HG02798 (cell line): ENCODE data around the gene MRPS12.
"Not testable (repeated sequence)": the region's sequence is repeated elsewhere in the genome, so short reads cannot be mapped to it uniquely, and the experiment has no call there.

ENCODE experiments used
- ATAC-seq: cut with Tn5 transposase; IDR thresholded peaks from one replicate; pipeline ENCODE4 v1.9.1; 2021; ENCODE audit warnings: mild to moderate bottlenecking; ENCODE audit not compliant: unreplicated experiment, poor library complexity

The MRPS12 gene

DNA sequence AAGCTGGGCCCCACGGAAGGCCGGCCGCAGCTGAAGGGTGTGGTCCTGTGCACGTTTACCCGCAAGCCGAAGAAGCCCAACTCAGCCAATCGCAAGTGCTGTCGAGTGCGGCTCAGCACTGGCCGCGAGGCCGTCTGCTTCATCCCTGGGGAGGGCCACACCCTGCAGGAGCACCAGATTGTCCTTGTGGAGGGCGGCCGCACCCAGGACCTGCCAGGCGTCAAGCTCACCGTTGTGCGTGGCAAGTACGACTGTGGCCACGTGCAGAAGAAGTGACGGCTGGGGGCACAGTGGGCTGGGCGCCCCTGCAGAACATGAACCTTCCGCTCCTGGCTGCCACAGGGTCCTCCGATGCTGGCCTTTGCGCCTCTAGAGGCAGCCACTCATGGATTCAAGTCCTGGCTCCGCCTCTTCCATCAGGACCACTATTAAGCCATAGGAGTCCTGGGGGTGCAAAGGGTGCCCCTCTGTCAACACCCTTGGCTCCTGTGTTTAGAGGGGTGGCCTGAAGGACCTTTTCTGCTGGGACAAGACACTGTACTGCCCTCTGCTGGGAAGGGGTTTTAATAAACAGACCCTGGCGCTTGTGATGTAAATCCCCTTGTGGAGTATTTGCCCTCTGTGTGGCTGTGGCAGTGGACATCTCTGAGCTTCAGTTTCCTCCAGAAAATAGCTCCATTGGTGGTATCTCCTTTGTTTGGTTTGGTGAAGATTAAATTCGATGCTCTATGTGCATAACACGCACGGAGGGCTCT, 1.9 kb downstream of the MRPS12 start:
- no peak for ATAC-seq

DNA sequence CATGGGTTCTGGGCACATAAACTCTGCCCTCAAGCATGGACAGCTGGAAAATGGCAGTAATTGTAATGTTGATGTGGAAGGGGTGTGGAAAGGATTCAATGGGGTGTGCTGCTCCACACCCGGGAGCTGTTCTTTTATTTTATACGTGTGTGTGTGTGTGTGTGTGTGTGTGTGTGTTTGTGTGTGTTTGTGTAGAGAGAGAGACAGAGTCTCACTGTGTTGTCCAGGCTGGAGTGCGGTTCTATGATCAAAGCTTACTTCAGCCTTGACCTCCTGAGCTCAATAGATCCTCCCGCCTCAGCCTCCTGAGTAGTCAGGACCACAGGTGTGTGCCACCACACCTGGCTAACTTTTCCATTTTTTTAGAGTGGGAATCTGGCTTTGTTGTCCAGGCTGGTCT, 2.8 kb downstream of the MRPS12 start:
- ATAC-seq = no peak

DNA sequence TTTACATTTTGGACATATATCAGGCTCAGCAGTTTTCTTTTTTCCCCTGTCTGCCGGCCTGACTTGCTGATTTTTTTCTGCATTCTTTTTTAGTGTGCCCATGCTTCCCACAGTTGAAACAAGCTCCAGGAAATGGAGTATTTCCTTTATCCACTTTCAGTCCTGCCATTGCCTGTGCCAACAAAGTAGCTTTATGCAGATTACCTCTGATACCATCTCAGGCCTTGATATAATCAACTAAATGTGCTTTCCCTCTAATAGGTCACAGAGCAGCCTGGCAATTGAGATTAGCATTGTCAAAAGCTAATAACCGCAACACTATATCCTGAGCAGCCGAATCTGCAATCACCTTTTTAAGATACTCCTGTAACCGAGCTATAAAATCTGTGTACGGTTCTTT, 9.2 kb downstream of the MRPS12 start:
- no peak for ATAC-seq

DNA sequence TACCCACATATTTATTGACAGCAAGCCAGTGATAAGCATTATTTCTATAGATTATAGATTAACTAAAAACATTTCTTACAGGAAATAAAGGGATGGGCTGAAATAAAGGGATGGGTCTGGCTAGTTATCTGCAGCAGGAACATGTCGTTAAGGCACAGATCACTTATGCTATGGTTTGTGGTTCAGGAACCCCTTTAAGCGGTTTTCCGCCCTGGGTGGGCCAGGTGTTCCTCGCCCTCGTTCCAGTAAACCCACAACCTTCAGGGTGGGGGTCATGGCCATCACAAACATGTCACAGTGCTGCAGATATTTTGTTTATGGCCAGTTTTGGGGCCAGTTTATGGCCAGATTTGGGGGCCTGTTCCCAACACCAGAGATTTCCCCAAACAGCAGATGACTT, 10.7 kb downstream of the MRPS12 start:
- ATAC-seq = not testable (repeated sequence)

DNA sequence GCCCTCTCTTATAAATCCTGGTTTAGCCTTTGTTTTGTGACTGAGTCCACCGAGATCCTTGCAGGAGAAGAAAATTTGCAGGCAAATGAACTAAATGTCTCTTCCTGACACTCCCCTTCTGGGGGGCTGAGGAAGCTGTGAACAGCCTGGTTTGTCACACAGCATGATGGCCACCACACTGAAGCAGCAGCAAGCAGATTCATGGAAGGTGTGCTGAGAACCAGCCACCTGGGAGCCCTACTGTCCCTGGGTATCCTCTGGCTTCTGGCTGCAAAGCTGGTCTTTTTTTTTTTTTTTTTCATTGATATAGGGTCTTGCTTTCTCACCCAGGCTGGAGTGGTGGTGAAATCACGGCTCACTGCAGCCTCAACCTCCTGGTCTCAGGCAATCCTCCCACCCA, 11.2 kb downstream of the MRPS12 start:
- no peak for ATAC-seq

DNA sequence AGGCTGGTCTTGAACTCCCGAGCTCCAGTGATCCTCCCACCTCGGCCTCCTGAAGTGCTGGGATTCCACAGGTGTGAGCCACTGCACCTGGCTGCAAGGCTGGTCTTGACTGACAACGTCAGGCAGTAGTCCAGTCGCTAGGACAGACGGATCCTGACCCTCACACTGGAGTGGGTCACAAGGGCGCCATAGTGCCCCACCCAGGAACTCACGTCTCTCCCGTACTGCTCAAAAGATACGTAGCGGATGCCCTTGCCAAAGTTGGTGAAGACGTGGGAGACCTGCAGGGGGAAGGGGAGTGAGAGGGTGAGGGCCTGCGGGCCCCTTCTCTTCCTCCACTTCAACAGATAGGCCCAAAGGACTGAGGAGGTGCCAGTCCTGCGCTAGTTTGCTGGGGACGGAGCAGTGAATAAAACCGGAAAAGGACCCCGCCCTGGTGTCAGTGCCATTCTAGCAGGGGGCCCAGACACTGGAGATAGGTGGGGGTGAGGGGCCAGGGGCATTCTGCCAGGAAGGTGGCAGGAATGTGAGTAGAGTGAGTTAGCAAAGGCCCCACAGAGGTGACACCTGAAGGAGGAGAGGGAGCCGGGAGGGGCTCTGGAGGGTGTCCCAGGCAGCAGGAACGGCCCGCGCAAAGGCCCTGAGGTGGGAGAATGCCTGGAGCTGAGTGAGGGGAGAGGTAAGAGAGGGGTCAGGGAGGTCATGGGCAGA, 11.9 kb downstream of the MRPS12 start:
- ATAC-seq = no peak

DNA sequence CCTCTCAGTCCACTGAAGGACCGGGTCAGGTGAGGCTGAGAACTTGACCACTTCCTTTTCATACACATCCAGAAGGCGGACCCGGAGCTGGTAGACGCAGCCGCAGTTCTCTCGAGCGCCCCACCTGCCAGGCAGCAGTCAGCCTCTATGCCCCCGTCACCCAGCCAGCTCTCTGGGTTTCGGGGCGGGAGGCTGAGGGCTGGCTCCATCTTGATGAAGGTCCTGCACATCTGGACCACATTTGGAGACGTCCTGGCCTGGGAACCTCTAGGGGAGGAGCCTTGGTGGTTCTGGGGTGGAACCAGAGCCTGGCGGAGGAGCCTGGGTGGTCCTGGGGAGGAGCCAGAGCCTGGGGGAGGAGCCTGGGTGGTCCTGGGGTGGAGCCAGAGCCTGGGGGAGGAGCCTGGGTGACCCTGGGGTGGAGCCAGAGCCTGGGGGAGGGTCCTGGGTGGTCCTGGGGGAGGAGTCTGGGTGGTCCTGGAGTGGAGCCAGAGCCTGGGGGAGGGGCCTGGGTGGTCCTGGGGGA, 14.3 kb downstream of the MRPS12 start:
- ATAC-seq = no peak

DNA sequence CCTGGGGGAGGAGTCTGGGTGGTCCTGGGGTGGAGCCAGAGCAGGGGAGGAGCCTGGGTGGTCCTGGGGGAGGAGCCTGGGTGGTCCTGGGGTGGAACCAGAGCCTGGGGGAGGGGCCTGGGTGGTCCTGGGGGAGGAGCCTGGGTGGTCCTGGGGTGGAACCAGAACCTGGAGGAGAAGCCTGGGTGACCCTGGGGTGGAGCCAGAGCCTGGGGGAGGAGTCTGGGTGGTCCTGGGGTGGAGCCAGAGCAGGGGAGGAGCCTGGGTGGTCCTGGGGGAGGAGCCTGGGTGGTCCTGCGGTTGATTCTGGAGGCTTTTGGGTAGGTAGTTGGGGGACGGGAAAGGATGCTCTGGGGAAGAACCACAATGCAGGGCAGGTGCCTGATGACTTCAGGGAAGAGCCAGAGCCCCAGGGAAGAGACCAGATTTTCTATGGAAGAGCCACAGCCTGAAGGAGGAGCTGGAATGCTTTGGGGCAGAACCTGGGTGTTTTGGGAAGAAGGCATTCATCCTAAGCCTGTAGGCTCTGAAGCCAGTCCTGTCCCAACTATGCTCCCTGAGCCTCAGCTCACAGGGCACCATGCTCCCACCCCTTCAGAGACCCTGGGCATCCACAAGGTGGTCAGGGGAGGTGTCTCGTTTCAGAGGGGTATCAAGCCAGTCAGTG, 15.0 kb downstream of the MRPS12 start:
- ATAC-seq = no peak

DNA sequence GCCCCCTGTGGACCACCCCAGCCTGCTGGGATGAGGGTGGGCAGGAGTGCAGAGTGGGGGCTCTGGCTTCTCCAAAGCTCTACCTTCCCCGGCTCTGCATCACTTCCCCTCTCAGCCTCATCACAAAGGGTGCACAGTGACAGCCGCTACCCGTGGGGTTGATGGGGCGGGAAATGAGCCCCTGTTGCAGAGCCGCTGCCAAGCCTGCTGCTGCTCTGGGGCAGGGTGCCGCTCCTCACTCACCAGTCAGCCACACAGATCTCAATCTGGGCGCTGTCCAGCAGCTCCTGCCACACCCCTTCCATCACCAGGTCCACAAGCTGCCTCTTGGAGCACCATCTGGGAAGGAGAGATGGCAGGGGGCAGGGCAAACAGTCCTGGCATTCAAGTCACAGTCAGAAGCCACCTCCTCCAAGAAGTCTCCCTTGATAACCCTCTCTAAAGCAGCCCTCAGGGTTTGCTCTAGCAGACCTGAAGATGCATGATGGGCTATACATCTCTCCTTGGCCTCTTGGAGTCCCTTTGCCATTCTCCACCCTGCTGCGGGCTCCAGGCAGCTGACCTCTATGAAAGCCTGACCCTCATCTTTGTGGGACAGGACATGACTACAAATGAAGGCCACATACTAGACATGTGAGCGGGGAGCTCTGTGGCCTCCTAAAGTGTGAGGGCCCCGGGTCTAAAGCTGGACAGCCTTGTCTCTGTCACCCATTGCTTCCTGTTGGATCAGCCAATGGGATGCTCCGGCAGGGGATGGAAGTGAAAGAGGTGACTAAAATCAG, 15.7 kb downstream of the MRPS12 start:
- no peak for ATAC-seq

DNA sequence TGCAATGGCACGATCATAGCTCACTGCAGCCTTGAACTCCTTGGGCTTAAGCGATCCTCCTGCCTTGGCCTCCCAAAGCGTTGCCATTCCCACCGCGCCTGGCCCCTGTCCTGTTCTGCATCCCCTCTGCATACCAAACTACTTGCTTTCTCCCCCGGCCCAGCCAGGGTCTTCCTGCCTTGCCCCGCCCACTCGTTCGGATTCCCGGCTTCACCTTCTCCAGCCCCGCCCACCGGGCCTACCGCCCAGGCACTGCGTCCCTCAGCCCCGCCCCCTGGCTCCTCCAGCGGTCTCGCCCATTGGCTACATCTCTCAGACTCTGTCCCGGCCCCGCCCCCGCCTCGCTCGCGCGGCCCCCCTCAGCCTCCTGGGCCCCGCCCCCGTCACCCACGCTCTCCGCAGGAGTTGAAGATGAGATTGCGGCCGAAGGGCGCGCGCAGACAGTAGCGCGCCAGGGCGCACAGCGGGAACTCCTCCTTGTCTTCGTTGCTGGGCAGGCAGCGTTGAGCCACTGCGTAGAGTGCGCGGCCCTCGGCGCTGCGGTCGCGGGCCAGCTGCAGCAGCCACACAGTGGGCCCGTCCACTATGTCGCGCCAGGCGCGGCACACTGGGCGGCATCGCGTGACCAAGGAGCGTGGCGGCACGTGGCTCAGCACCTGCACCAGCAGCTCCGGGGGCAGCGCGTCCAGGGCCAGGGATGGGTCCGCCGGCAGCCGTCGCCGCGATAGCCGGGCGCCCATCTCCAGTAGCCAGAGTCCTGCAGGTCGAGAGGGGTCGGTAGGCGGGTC, 19.0 kb downstream of the MRPS12 start:
- no peak for ATAC-seq

DNA sequence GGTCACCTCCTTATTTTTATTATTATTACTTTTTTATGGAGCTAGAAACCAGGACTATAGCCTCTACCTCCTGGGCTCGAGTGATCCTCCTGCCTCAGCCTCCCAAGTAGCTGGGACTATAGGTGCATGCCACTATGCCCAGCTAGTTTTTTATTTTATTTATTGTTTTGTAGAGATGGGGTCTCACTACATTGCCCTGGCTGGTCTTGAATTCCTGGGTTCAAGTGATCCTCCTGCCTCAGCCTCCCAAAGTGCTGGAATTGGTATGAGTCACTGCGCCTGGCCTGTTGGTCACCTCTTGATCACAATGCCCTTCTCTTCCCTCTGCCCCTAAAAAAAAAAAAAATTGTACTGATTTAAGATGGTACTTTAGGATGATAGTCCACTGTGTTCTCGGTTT, 20.4 kb downstream of the MRPS12 start:
- no peak for ATAC-seq

DNA sequence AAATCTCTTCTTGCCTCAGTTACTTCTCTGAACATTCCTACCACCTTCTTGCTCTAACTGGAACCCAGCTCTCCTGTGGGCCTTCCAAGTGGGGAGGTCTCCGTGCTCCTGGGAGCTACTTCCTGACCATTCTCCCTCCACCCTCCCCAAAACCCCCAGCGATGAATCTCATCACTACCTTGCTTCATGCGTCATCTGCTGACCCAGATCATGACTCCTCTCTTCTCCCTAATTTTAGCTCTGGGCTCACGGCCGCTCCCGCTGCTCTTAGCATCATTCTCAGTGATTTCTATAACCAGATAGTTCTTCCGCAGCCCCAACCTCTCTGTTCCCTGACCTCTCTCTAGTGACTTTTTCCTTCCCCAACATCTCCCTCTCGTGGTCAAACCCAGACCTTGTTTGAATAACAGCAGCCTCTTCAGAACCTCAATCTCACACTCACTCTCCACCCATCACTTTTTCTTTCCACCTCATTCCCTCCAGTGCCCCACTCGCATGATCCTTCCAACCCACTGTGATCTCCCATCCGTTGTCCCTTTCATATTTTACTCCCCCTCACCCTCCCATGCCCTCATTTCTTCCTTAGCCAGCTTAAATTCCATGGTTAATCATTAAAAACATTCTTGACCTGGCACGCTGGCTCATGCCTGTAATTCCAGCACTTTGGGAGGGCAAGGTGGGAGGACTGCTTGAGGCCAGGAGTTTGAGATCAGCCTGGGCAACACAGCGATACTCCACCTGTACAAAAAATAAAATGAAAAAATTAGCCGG, 21.8 kb downstream of the MRPS12 start:
- ATAC-seq = no peak

DNA sequence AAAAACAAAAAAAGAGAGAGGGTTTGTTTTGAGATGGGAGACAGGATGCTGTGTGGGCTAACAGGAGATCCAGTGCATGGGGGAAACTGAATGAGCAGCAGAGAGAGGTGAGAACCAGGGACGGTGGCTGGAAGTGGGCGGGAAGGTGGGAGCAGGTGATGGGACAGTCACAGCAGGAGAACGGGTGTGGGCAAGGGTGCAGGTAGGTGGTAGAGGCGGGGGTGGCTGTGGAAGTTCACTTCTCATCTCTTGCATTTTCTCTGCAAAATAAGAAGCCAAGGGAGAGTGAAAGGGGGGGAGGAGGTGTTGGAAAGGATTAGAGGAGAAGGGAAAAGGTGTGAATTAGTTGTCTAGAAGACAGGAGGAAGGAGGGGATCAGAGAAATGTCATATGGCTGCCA, 22.9 kb downstream of the MRPS12 start:
- ATAC-seq = no peak

DNA sequence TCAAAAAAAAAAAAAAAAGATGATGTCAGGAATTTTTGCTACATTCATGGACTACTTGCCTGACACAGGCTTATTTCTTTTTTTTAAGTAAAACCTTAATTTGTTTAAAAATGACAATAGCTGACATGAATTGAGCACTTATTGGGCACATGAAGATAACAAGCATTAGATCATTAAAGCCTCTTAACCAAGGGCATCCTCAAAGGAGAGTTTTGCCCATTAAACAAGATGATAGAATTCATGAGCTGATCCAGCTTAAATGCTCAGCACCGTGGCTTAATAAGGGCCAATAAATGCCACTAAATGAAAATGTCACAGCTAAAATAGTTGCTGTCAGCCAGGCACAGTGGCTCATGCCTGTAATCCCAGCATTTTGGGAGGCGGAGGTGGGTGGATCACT, 25.5 kb downstream of the MRPS12 start:
- no peak for ATAC-seq

DNA sequence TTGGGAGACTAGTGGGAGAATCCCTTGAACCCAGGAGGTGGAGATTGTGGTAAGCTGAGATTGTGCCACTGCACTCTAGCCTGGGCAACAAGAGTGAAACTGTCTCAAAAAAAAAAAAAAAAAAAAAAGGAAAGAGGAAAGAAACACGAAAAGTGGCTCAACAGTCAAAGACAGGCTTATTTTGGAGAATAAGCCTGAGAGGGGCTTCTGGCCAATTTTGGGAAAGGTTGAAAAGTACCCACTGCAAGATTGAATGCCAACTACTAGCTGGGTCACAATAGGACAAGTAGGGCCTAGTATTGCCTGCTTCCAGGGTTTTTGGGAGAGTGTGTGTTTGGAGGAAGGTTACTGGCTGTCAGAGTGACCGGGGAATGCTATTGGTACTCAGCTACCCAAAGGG, 27.6 kb downstream of the MRPS12 start:
- ATAC-seq = no peak

DNA sequence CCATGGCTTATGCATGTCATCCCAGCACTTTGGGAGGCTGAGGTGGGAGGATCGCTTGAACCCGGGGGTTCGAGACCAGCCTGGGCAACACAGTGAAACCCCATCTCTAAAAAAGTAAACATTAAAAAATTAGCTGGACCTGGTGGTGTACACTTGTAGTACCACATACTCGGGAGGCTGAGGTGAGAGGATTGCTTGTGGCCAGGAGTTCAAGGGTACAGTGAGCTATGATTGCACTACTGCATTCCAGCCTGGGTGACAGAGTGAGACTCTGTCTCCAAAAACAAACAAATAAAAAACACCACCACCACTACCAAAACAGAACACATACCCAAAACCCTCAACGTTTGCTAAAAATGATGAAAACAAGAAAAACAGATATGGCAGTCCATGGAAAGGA, 28.9 kb downstream of the MRPS12 start:
- no peak for ATAC-seq

DNA sequence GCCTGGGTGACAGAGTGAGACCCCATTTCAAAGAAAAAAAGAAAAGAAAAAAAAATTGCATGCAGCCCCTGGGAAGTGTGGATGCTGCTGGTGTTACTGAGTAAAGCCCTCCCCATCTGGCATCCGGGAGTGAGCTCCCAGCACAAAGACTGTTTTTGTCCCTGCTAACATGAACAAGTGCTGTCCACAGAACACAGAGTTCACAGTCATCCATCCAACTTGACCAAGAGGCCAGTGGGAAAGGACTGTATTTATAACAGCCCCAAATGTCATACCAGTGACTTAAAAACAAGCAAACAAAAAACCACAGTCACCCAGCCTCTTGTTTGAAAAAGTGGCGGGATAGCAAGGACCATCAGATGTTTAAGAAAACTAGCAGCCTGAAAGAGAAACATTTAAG, 34.0 kb downstream of the MRPS12 start:
- no peak for ATAC-seq

DNA sequence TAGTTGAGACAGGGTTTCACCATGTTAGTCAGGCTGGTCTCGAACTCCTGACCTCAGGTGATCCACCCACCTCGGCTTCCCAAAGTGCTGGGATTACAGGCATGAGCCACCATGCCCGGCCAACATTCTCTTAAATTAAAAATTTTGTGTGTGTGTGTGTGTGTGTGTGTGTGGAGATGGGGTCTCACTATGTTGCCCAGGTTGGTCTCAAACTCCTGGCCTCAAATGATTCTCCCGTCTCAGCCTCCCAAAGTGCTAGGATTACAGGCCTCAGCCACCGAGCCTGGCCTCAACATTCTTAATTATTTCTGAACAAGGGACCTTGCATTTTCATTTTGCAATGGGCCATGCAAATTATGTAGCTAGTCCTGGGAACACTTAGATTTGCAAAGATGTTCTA, 35.4 kb downstream of the MRPS12 start:
- ATAC-seq = not testable (repeated sequence)
